HepG2 (cell line): ENCODE data around the gene CACNA1D. TPM values are rescaled to one million over a fixed set of nuclear protein-coding genes. Genes with fewer than 3 reads are reported as not detected.

ENCODE experiments used
- ATAC-seq: fragments of 200-7000 bp; cut with Tn5 transposase; 3 replicates; pipeline ENCODE4 v1.9.1; 2020; ENCODE audit warnings: mild to moderate bottlenecking, moderate library complexity
- Bru-seq: library from RNA; stranded (reverse); fragments of 400-500 nt; gene quantifications from one replicate; lab custom pipeline; 2021; lab: Mats Ljungman, UMichigan
- BruChase-seq, 2 experiments: library from RNA; stranded (reverse); fragments of 400-500 nt; gene quantifications; one replicate each; lab custom pipeline; 2021; lab: Mats Ljungman, UMichigan
- BruUV-seq: library from RNA; stranded (reverse); fragments of 400-500 nt; replicated peaks from 2 replicates; lab custom pipeline; 2021; lab: Mats Ljungman, UMichigan
- CTCF ChIA-PET: fragments of 300-600 bp; formaldehyde crosslinking; extraction: SDS; loops from one replicate; lab custom pipeline; 2021; ENCODE audit warnings: low total read pairs, inconsistent platforms, low intra/inter-chr PET ratio; lab: Yijun Ruan, JAX
- POLR2A ChIA-PET: fragments of 350-600 bp; sonication (Branson Sonifier 250); formaldehyde crosslinking; loops from one replicate; lab custom pipeline; 2020; ENCODE audit warnings: antibody characterized with exemption, inconsistent platforms; lab: Yijun Ruan, JAX
- DNase-seq: peaks from one replicate; pipeline ENCODE4 v3.0.0-alpha.2; 2015; ENCODE audit warnings: low spot score
- FAIRE-seq: peaks from 3 replicates; lab custom pipeline; 2011; peaks lifted over from hg19 to GRCh38; lab: Jason Lieb, UNC
- H2AFZ ChIP-seq: one replicate; pipeline ENCODE4 v1.6.1; 2011; ENCODE audit warnings: low read length, inconsistent platforms
- H3K27ac ChIP-seq: fragments of 300-600 bp; 3 replicates; pipeline ENCODE4 v1.8.0; 2011; ENCODE audit warnings: mixed run types, mild to moderate bottlenecking, mixed read lengths, low read length, inconsistent platforms; ENCODE audit not compliant: insufficient read depth; ENCODE audit errors: extremely low read length
- H3K27me3 ChIP-seq, 2 experiments: fragments of 200-600 bp in 1 of 2; 2 replicates in 1 of 2; 3 replicates in 1 of 2; pipeline versions ENCODE4 v1.6.0 to v1.8.0; 2011; ENCODE audit warnings: low read length in 2 of 2, mild to moderate bottlenecking in 2 of 2, moderate library complexity in 2 of 2, inconsistent platforms in 1 of 2; ENCODE audit not compliant: insufficient read depth in 2 of 2, control insufficient read depth in 1 of 2
- H3K36me3 ChIP-seq, 2 experiments: fragments of 200-600 bp in 1 of 2; replicated peaks in 1 of 2; 2 replicates in 1 of 2; 3 replicates in 1 of 2; pipeline versions ENCODE4 v1.5.1 to v1.8.0; 2011; ENCODE audit warnings: low read length in 2 of 2, inconsistent platforms in 1 of 2; ENCODE audit not compliant: insufficient read depth in 2 of 2, control insufficient read depth in 1 of 2
- H3K4me1 ChIP-seq: 2 replicates; pipeline ENCODE4 v1.5.1; 2012; ENCODE audit warnings: low read length, inconsistent platforms; ENCODE audit not compliant: insufficient read depth
- H3K4me2 ChIP-seq: 2 replicates; pipeline ENCODE4 v1.6.0; 2011; ENCODE audit warnings: low read depth, low read length, inconsistent platforms
- H3K4me3 ChIP-seq, 3 experiments: fragments of 200-600 bp in 1 of 3; sonication (generic), shearing (Covaris generic) in 1 of 3; replicated peaks in 1 of 3; 2 replicates each; pipeline ENCODE4 v1.5.1; 2011 to 2016; ENCODE audit warnings: low read length in 3 of 3, inconsistent platforms in 2 of 3, low read depth in 2 of 3, mild to moderate bottlenecking in 2 of 3, control low read depth in 1 of 3, mixed read lengths in 1 of 3; ENCODE audit not compliant: insufficient read depth in 1 of 3
- H3K79me2 ChIP-seq: one replicate; pipeline ENCODE4 v1.6.1; 2011; ENCODE audit warnings: low read length, inconsistent platforms; ENCODE audit not compliant: insufficient read depth
- H3K9ac ChIP-seq: 2 replicates; pipeline ENCODE4 v1.6.0; 2011; ENCODE audit warnings: mild to moderate bottlenecking, low read depth, low read length, inconsistent platforms; ENCODE audit not compliant: insufficient read depth
- H3K9me3 ChIP-seq: 2 replicates; pipeline ENCODE4 v1.5.1; 2012; ENCODE audit warnings: mild to moderate bottlenecking, low read length
- H4K20me1 ChIP-seq: 2 replicates; pipeline ENCODE4 v1.6.0; 2011; ENCODE audit warnings: inconsistent platforms, mild to moderate bottlenecking, low read length, moderate library complexity; ENCODE audit not compliant: insufficient read depth
- SMAD3 ChIP-seq: sonication (generic); formaldehyde crosslinking; IDR thresholded peaks from 2 replicates; pipeline ENCODE4 v1.4.0; 2020; ENCODE audit warnings: missing genetic modification reagents
- ZNF367 ChIP-seq: sonication (generic); formaldehyde crosslinking; IDR thresholded peaks from 2 replicates; pipeline ENCODE4 v1.4.0; 2020; ENCODE audit warnings: missing genetic modification reagents, borderline replicate concordance
- WGBS: methylation state at CpG from one replicate; pipeline ENCODE4 v1.1.6; 2017; ENCODE audit warnings: low lambda C conversion rate; 5-methylcytosine and 5-hydroxymethylcytosine counted together
- in situ Hi-C: cut with HindIII; loops from 2 replicates; pipeline ENCODE4 v1.10.0; 2017; ENCODE audit warnings: low pct_unique_long_range_greater_than_20kb; ENCODE audit not compliant: extremely low pct_ligation_motif_present
- intact Hi-C: fragments of 100-400 bp; cut with micrococcal nuclease; formaldehyde crosslinking; loops from one replicate; pipeline ENCODE4 v1.10.0; 2022; ENCODE audit not compliant: unreplicated experiment
- long read RNA-seq, 2 experiments: library from RNA in 1 of 2; library from polyadenylated mRNA in 1 of 2; stranded (forward) in 1 of 2; unstranded in 1 of 2; transcript quantifications; one replicate each; pipeline ENCODE4 v2.0.0, GENCODE V29; 2019 to 2022
- polyA minus RNA-seq, 3 experiments: library from RNA; depleted of rRNA, polyadenylated mRNA; stranded (reverse); fragments of >200 nt; gene quantifications; 2 replicates each; pipeline ENCODE4 v1.2.3, GENCODE V29; 2011; ENCODE audit warnings: low replicate concordance in 1 of 3
- polyA plus RNA-seq, 8 experiments: library from polyadenylated mRNA; depleted of rRNA in 3 of 8; stranded (reverse) in 7 of 8; unstranded in 1 of 8; fragments of >200 nt; fragmentation: Illumina TruSeq in 4 of 8; extraction: Trizol in 4 of 8; gene quantifications; 2 replicates each; pipeline versions ENCODE4 v1.2.1 to v1.2.3, GENCODE V29; 2011 to 2016; ENCODE audit warnings: low read depth in 4 of 8, missing spikeins in 1 of 8, mixed read lengths in 1 of 8; ENCODE audit not compliant: insufficient read depth in 1 of 8
- total RNA-seq, 5 experiments: library from RNA; depleted of rRNA; stranded (reverse); fragments of >200 nt; fragmentation: Illumina TruSeq; extraction: Trizol; gene quantifications; 2 replicates each; pipeline ENCODE4 v1.2.3, GENCODE V29; 2016; ENCODE audit warnings: low read depth in 1 of 5
- TF ChIP-seq, protein P1 (sequence below): sonication (generic); formaldehyde crosslinking; IDR thresholded peaks from 2 replicates; pipeline ENCODE4 v1.5.0; 2020; ENCODE audit warnings: mild to moderate bottlenecking, missing genetic modification reagents, borderline replicate concordance
- TF ChIP-seq, protein P2 (sequence below): sonication (generic); formaldehyde crosslinking; IDR thresholded peaks from 2 replicates; pipeline ENCODE4 v1.4.0; 2020; ENCODE audit warnings: missing genetic modification reagents, borderline replicate concordance

The CACNA1D gene
- 0.38 and 0.45 TPM in 2 replicates for total RNA-seq (2016; rRNA removed; fragmentation: Illumina TruSeq; extraction: Trizol)
- total RNA-seq (2016; cell fraction: cytosol; rRNA removed; fragmentation: Illumina TruSeq; extraction: Trizol; ENCODE audit: low read depth): 0.10 and 0.71 TPM in 2 replicates
- 0.55 and 0.76 TPM in 2 replicates for total RNA-seq (2016; cell fraction: insoluble cytoplasmic fraction; rRNA removed; fragmentation: Illumina TruSeq; extraction: Trizol)
- total RNA-seq (2016; cell fraction: membrane; rRNA removed; fragmentation: Illumina TruSeq; extraction: Trizol): 0.38 and 0.59 TPM in 2 replicates
- 2.0 and 4.0 TPM in 2 replicates for total RNA-seq (2016; cell fraction: nucleus; rRNA removed; fragmentation: Illumina TruSeq; extraction: Trizol)
- polyA plus RNA-seq (2011; rRNA removed): 0.26 and 0.33 TPM in 2 replicates
- 0.06 and 0.13 TPM in 2 replicates for polyA plus RNA-seq (2011; cell fraction: cytosol; rRNA removed)
- polyA plus RNA-seq (2011; cell fraction: nucleus; rRNA removed): 0.51 and 1.1 TPM in 2 replicates
- 1.1 and 3.4 TPM in 2 replicates for polyA plus RNA-seq (2012)
- polyA plus RNA-seq (2016; cell fraction: cytosol; fragmentation: Illumina TruSeq; extraction: Trizol; ENCODE audit: low read depth): 0.10 and 0.14 TPM in 2 replicates
- polyA plus RNA-seq (2016; cell fraction: insoluble cytoplasmic fraction; fragmentation: Illumina TruSeq; extraction: Trizol; ENCODE audit: low read depth): 0.24 and 0.58 TPM in 2 replicates
- 0.15 TPM in 1 of 2 replicates, not detected in the other for polyA plus RNA-seq (2016; cell fraction: membrane; fragmentation: Illumina TruSeq; extraction: Trizol; ENCODE audit: low read depth)
- 2.1 and 2.2 TPM in 2 replicates for polyA plus RNA-seq (2016; cell fraction: nucleus; fragmentation: Illumina TruSeq; extraction: Trizol; ENCODE audit: insufficient read depth, low read depth)
- polyA minus RNA-seq (2011; rRNA and poly(A)+ RNA removed; ENCODE audit: low replicate concordance): 0.42 and 9.7 TPM in 2 replicates
- polyA minus RNA-seq (2011; cell fraction: cytosol; rRNA and poly(A)+ RNA removed): 0.79 TPM in 1 of 2 replicates, not detected in the other
- polyA minus RNA-seq (2011; cell fraction: nucleus; rRNA and poly(A)+ RNA removed): 1.2 and 2.7 TPM in 2 replicates
- percentile 38 among the genes with signal in this experiment for Bru-seq, nascent RNA
- BruChase-seq, experiment 1, labeled RNA remaining after a 6-hour chase: percentile 40 among the genes with signal in this experiment
- percentile 46 among the genes with signal in this experiment for BruChase-seq, experiment 2, labeled RNA remaining after a 2-hour chase
- long read RNA-seq, experiment 1: 0 reads
- long read RNA-seq, experiment 2, partial matches to known transcripts: 1 of 1 reads
- long read RNA-seq, experiment 2, other reads (novel, unspliced or antisense): 0 of 1 reads

DNA sequence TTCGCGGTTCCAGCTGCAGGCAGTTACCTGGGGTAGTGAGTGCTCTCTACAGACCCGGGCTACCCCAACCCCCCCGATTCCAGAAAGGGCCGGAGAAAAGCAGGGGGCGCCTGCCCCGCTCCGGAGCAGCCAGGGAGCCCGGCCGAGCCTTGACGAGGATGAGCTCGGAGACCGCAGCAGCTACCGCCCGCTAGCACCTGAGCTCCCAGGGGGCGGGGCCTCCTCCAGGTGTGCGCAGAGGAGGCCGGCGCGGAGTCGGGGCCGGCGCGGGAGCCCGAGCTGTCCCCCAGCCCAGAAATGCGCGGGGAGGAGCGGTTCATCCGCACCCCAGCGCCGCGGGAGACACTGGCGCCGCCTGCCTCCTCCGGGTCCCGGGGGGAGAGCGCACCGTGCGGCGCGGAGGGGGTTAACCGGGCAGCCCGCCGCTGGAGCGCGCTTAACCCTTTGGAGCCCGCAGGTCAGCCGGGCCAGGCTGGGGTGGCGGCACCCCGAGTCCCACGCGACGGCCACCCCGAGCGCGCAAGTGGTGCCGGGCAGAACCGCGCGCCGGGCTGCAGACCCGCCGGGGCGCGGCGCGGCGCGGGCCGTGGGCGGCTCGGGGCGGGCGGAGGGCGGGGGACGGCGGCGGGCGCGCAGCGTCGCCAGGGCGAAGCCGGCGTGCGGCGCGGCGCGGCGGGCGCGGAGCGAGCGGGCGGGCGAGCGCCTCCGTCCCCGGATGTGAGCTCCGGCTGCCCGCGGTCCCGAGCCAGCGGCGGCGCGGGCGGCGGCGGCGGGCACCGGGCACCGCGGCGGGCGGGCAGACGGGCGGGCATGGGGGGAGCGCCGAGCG is at the start of gene CACNA1D:
Gene CACNA1D, plus strand, starts transcription at position 649 of the 829 bp plus-strand sequence. CDS start 556 bp downstream, outside the sequence.
- DNase-seq (no peak), FAIRE-seq (no peak), ATAC-seq (peak; percentile 56)
- in situ Hi-C loops (loop anchor here (10.0 kb wide), 1 partner anchor 119 kb away; no protein-coding TSS in a partner anchor), intact Hi-C loops (no loop called here)
- H3K4me3 ChIP-seq: peak within 1 kb of the TSS; percentile 40 to 71 (median 60)
- 0% methylated on average over 2 of the region's 122 CpGs for WGBS
- POLR2A ChIA-PET: interaction anchor here (3.8 kb wide), 1 partner anchor 15 kb away, joined by 23 read pairs; no protein-coding TSS in a partner anchor
- no peaks in the 10 kb centered on the region for H3K9me3 ChIP-seq
- H3K9ac ChIP-seq: 0 out of 2 replicates have a peak within 1 kb of the TSS, but pooled peaks have one; percentile 14
- H4K20me1 ChIP-seq: no peaks in the 10 kb centered on the region
- no TSS peak for BruUV-seq
- H3K79me2 ChIP-seq: no peaks in the 10 kb centered on the region
- peak within 1 kb of the TSS; percentile 82 for H3K4me2 ChIP-seq
- H3K4me1 ChIP-seq: peaks cover 43% of the 10 kb centered on the region
- CTCF ChIA-PET: no interaction called here
- H3K27me3 ChIP-seq: peaks cover 5 to 25% of the 10 kb centered on the region in 2 experiments; a peak in 3 of 5 replicates
- no peaks in the 10 kb centered on the region for H3K36me3 ChIP-seq
- no peak within 1 kb of the TSS for H3K27ac ChIP-seq
- H2AFZ ChIP-seq: no peak within 1 kb of the TSS
- TF ChIP-seq SMAD3 (CRISPR knock-in tag) (no peak), ZNF367 (CRISPR knock-in tag) (no peak)
- TF ChIP-seq, protein P1, sequence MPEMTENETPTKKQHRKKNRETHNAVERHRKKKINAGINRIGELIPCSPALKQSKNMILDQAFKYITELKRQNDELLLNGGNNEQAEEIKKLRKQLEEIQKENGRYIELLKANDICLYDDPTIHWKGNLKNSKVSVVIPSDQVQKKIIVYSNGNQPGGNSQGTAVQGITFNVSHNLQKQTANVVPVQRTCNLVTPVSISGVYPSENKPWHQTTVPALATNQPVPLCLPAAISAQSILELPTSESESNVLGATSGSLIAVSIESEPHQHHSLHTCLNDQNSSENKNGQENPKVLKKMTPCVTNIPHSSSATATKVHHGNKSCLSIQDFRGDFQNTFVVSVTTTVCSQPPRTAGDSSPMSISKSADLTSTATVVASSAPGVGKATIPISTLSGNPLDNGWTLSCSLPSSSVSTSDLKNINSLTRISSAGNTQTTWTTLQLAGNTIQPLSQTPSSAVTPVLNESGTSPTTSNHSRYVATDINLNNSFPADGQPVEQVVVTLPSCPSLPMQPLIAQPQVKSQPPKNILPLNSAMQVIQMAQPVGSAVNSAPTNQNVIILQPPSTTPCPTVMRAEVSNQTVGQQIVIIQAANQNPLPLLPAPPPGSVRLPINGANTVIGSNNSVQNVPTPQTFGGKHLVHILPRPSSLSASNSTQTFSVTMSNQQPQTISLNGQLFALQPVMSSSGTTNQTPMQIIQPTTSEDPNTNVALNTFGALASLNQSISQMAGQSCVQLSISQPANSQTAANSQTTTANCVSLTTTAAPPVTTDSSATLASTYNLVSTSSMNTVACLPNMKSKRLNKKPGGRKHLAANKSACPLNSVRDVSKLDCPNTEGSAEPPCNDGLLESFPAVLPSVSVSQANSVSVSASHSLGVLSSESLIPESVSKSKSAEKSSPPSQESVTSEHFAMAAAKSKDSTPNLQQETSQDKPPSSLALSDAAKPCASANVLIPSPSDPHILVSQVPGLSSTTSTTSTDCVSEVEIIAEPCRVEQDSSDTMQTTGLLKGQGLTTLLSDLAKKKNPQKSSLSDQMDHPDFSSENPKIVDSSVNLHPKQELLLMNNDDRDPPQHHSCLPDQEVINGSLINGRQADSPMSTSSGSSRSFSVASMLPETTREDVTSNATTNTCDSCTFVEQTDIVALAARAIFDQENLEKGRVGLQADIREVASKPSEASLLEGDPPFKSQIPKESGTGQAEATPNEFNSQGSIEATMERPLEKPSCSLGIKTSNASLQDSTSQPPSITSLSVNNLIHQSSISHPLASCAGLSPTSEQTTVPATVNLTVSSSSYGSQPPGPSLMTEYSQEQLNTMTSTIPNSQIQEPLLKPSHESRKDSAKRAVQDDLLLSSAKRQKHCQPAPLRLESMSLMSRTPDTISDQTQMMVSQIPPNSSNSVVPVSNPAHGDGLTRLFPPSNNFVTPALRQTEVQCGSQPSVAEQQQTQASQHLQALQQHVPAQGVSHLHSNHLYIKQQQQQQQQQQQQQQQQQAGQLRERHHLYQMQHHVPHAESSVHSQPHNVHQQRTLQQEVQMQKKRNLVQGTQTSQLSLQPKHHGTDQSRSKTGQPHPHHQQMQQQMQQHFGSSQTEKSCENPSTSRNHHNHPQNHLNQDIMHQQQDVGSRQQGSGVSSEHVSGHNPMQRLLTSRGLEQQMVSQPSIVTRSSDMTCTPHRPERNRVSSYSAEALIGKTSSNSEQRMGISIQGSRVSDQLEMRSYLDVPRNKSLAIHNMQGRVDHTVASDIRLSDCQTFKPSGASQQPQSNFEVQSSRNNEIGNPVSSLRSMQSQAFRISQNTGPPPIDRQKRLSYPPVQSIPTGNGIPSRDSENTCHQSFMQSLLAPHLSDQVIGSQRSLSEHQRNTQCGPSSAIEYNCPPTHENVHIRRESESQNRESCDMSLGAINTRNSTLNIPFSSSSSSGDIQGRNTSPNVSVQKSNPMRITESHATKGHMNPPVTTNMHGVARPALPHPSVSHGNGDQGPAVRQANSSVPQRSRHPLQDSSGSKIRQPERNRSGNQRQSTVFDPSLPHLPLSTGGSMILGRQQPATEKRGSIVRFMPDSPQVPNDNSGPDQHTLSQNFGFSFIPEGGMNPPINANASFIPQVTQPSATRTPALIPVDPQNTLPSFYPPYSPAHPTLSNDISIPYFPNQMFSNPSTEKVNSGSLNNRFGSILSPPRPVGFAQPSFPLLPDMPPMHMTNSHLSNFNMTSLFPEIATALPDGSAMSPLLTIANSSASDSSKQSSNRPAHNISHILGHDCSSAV (CRISPR knock-in tag): no peak
- TF ChIP-seq, protein P2, sequence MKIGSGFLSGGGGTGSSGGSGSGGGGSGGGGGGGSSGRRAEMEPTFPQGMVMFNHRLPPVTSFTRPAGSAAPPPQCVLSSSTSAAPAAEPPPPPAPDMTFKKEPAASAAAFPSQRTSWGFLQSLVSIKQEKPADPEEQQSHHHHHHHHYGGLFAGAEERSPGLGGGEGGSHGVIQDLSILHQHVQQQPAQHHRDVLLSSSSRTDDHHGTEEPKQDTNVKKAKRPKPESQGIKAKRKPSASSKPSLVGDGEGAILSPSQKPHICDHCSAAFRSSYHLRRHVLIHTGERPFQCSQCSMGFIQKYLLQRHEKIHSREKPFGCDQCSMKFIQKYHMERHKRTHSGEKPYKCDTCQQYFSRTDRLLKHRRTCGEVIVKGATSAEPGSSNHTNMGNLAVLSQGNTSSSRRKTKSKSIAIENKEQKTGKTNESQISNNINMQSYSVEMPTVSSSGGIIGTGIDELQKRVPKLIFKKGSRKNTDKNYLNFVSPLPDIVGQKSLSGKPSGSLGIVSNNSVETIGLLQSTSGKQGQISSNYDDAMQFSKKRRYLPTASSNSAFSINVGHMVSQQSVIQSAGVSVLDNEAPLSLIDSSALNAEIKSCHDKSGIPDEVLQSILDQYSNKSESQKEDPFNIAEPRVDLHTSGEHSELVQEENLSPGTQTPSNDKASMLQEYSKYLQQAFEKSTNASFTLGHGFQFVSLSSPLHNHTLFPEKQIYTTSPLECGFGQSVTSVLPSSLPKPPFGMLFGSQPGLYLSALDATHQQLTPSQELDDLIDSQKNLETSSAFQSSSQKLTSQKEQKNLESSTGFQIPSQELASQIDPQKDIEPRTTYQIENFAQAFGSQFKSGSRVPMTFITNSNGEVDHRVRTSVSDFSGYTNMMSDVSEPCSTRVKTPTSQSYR (CRISPR knock-in tag): no peak
